Bronchial epithelial cell (primary cell): ENCODE results near the gene ANO10. TPM values are rescaled to one million over a fixed set of nuclear protein-coding genes. Genes with fewer than 3 reads are reported as not detected.
"Not testable (repeated sequence)": the region's sequence is repeated elsewhere in the genome, so short reads cannot be mapped to it uniquely, and the experiment has no call there.

ENCODE experiments used
- DNase-seq: peaks from one replicate; pipeline ENCODE4 v3.0.0-alpha.2; 2010; ENCODE audit warnings: low read depth
- FAIRE-seq: peaks from 2 replicates; lab custom pipeline; 2011; peaks lifted over from hg19 to GRCh38; lab: Jason Lieb, UNC
- H3K27me3 ChIP-seq: 2 replicates; pipeline ENCODE4 v1.5.1; 2011; ENCODE audit warnings: low read length; ENCODE audit not compliant: control insufficient read depth, insufficient read depth
- H3K36me3 ChIP-seq: 2 replicates; pipeline ENCODE4 v1.5.1; 2011; ENCODE audit warnings: low read length; ENCODE audit not compliant: control insufficient read depth, insufficient read depth
- H3K4me3 ChIP-seq: 2 replicates; pipeline ENCODE4 v1.5.1; 2011; ENCODE audit warnings: mild to moderate bottlenecking, low read depth, low read length, control low read depth
- CTCF ChIP-seq: IDR thresholded peaks from 2 replicates; pipeline ENCODE4 v1.5.1; 2011; ENCODE audit warnings: mild to moderate bottlenecking, moderate library complexity, low read length, control low read depth, inconsistent platforms; ENCODE audit not compliant: insufficient read depth, severe bottlenecking
- total RNA-seq: library from RNA; depleted of rRNA; stranded (reverse); fragments of >200 nt; gene quantifications from 2 replicates; pipeline ENCODE4 v1.2.1, GENCODE V29; 2014

Gene ANO10
- total RNA-seq, 1 donor from 2014 or later = 25.8 TPM

- FAIRE-seq (no peak), DNase-seq (no peak)
- Histone ChIP-seq H3K36me3 (no peaks in the 10 kb centered on the region), H3K4me3 (no peak overlapping the region), H3K27me3 (no peaks in the 10 kb centered on the region)
- TF ChIP-seq CTCF = no peak
Measured at GRCh38 chr3:43461345-43461744, 160.5 kb downstream of the ANO10 start.

GRCh38 chr3:43457038-43457437 lies 164.8 kb downstream of the ANO10 start:
- not testable (repeated sequence) for H3K36me3 ChIP-seq, H3K27me3 ChIP-seq, H3K4me3 ChIP-seq, FAIRE-seq, DNase-seq

- Histone ChIP-seq H3K36me3 (no peaks in the 10 kb centered on the region), H3K4me3 (no peak overlapping the region), H3K27me3 (no peaks in the 10 kb centered on the region)
- TF ChIP-seq CTCF = no peak
- FAIRE-seq (peak; percentile 82), DNase-seq (peak; percentile 84)
Measured at GRCh38 chr3:43455233-43455632, 166.6 kb downstream of the ANO10 start.

GRCh38 chr3:43453981-43454380 lies 167.8 kb downstream of the ANO10 start:
- no peaks in the 10 kb centered on the region for H3K36me3 ChIP-seq
- FAIRE-seq (no peak), DNase-seq (no peak)
- no peak overlapping the region for H3K4me3 ChIP-seq
- no peak for TF ChIP-seq CTCF
- H3K27me3 ChIP-seq = no peaks in the 10 kb centered on the region

- Histone ChIP-seq H3K36me3 (no peaks in the 10 kb centered on the region), H3K27me3 (no peaks in the 10 kb centered on the region), H3K4me3 (no peak overlapping the region)
- no peak for TF ChIP-seq CTCF
- DNase-seq = no peak
- FAIRE-seq = no peak
Measured at GRCh38 chr3:43451670-43452254, 170.0 kb downstream of the ANO10 start.

GRCh38 chr3:43448098-43448497 lies 173.7 kb downstream of the ANO10 start:
- Histone ChIP-seq H3K27me3 (no peaks in the 10 kb centered on the region), H3K4me3 (no peak overlapping the region), H3K36me3 (no peaks in the 10 kb centered on the region)
- no peak for DNase-seq
- no peak for TF ChIP-seq CTCF
- FAIRE-seq = no peak
